Thyroid gland (tissue), 4 donors: ENCODE results near the gene CDK10. TPM values are rescaled to one million over a fixed set of nuclear protein-coding genes. Genes with fewer than 3 reads are reported as not detected.
"Not testable (repeated sequence)": the region's sequence is repeated elsewhere in the genome, so short reads cannot be mapped to it uniquely, and the experiment has no call there.

Experiments used
- DNase-seq, 2 donors: peaks; one replicate each; pipeline ENCODE4 v3.0.0-alpha.2; 2019
- H3K27ac ChIP-seq, 3 donors: fragments of 200-600 bp; sonication (generic); 1 replicate in 2 of 3; 2 replicates in 1 of 3; pipeline ENCODE4 v1.5.1; 2016 to 2019; ENCODE audit warnings: mild to moderate bottlenecking in 1 of 3, moderate library complexity in 1 of 3
- H3K27me3 ChIP-seq: fragments of 200-600 bp; sonication (generic); one replicate; pipeline ENCODE4 v1.5.1; 2019
- H3K36me3 ChIP-seq, 2 donors: fragments of 200-600 bp; sonication (generic); one replicate each; pipeline ENCODE4 v1.5.1; 2016 to 2019
- H3K4me1 ChIP-seq, 2 donors: fragments of 200-600 bp; sonication (generic); one replicate each; pipeline ENCODE4 v1.5.1; 2017 to 2019
- H3K4me3 ChIP-seq, 3 donors: fragments of 200-600 bp; sonication (generic); replicated peaks in 1 of 3; 1 replicate in 2 of 3; 2 replicates in 1 of 3; pipeline ENCODE4 v1.5.1; 2016; ENCODE audit warnings: mild to moderate bottlenecking in 1 of 3
- H3K9me3 ChIP-seq: fragments of 200-600 bp; sonication (generic); one replicate; pipeline ENCODE4 v1.5.1; 2017
- POLR2A ChIP-seq, 2 donors: fragments of 450-650 bp; IDR thresholded peaks; one replicate each; pipeline ENCODE4 v1.6.1; 2017; ENCODE audit warnings: antibody characterized with exemption in 2 of 2, mild to moderate bottlenecking in 2 of 2, moderate library complexity in 1 of 2
- WGBS, 2 donors: methylation state at CpG; one replicate each; pipeline ENCODE4 v1.1.5; 2017; 5-methylcytosine and 5-hydroxymethylcytosine counted together
- intact Hi-C: fragments of 100-400 bp; cut with DNase I; formaldehyde crosslinking; loops from one replicate; pipeline ENCODE4 v1.15.1; 2023
- total RNA-seq, 4 donors: library from RNA; depleted of rRNA; stranded (reverse); fragments of >200 nt; gene quantifications; one replicate each; pipeline ENCODE4 v1.2.3, GENCODE V29; 2016
- TF ChIP-seq, protein P1 (sequence below), 6 experiments: fragments of 200-600 bp in 3 of 6; fragments of 450-650 bp in 3 of 6; sonication (generic) in 3 of 6; IDR thresholded peaks; one replicate each; pipeline ENCODE4 v1.5.1; 2016 to 2019; ENCODE audit warnings: antibody characterized with exemption in 6 of 6, mild to moderate bottlenecking in 2 of 6, inconsistent platforms in 1 of 6, moderate library complexity in 1 of 6

Gene CDK10
- total RNA-seq, 4 donors from 2014 or later = 88.7 to 109 (median 91.3) TPM

GRCh38 chr16:89695875-89696669, 9.6 kb downstream of the CDK10 start:
- intact Hi-C loops = no loop called here
- no peak for DNase-seq
- H3K27me3 ChIP-seq = no peaks in the 10 kb centered on the region
- no peak overlapping the region for H3K27ac ChIP-seq
- peaks cover 11 to 14% of the 10 kb centered on the region in 2 donors for H3K4me1 ChIP-seq
- no peaks in the 10 kb centered on the region for H3K9me3 ChIP-seq
- TF ChIP-seq POLR2A (IDR thresholded peaks at IDR 0.05) = no peak
- TF ChIP-seq, protein P1, sequence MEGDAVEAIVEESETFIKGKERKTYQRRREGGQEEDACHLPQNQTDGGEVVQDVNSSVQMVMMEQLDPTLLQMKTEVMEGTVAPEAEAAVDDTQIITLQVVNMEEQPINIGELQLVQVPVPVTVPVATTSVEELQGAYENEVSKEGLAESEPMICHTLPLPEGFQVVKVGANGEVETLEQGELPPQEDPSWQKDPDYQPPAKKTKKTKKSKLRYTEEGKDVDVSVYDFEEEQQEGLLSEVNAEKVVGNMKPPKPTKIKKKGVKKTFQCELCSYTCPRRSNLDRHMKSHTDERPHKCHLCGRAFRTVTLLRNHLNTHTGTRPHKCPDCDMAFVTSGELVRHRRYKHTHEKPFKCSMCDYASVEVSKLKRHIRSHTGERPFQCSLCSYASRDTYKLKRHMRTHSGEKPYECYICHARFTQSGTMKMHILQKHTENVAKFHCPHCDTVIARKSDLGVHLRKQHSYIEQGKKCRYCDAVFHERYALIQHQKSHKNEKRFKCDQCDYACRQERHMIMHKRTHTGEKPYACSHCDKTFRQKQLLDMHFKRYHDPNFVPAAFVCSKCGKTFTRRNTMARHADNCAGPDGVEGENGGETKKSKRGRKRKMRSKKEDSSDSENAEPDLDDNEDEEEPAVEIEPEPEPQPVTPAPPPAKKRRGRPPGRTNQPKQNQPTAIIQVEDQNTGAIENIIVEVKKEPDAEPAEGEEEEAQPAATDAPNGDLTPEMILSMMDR (IDR thresholded peaks at IDR 0.05) = no peak
- peaks cover 32 to 33% of the 10 kb centered on the region in 2 donors for H3K36me3 ChIP-seq
- WGBS, 2 donors = 82 to 86% methylated on average over 9 to 18 of the region's 25 CpGs
- H3K4me3 ChIP-seq = no peak overlapping the region

GRCh38 chr16:89696670-89697128, 10.2 kb downstream of the CDK10 start:
- Histone ChIP-seq H3K27ac (no peak overlapping the region), H3K36me3 (peaks cover 27 to 28% of the 10 kb centered on the region in 2 donors), H3K9me3 (no peaks in the 10 kb centered on the region), H3K4me3 (no peak overlapping the region), H3K27me3 (no peaks in the 10 kb centered on the region), H3K4me1 (peaks cover 11 to 15% of the 10 kb centered on the region in 2 donors)
- TF ChIP-seq POLR2A (IDR thresholded peaks at IDR 0.05) = no peak
- TF ChIP-seq, protein P1 (IDR thresholded peaks at IDR 0.05) = no peak
- intact Hi-C loops = no loop called here
- no peak for DNase-seq
- WGBS, 2 donors = 66 to 81% methylated on average over 9 to 12 of the region's 18 CpGs

GRCh38 chr16:89697161-89697615, 10.7 kb downstream of the CDK10 start:
- WGBS, 2 donors = 85% methylated on average over 4 of the region's 19 CpGs; no CpG with 5 or more reads in 1 of the 2 donors
- Histone ChIP-seq H3K9me3 (no peaks in the 10 kb centered on the region), H3K4me1 (peaks cover 11 to 16% of the 10 kb centered on the region in 2 donors), H3K27ac (no peak overlapping the region), H3K4me3 (no peak overlapping the region), H3K36me3 (peaks cover 23% of the 10 kb centered on the region in 2 donors), H3K27me3 (no peaks in the 10 kb centered on the region)
- TF ChIP-seq, protein P1 (IDR thresholded peaks at IDR 0.05) = no peak
- no peak for TF ChIP-seq POLR2A (IDR thresholded peaks at IDR 0.05)
- DNase-seq = no peak
- intact Hi-C loops = no loop called here

DNA sequence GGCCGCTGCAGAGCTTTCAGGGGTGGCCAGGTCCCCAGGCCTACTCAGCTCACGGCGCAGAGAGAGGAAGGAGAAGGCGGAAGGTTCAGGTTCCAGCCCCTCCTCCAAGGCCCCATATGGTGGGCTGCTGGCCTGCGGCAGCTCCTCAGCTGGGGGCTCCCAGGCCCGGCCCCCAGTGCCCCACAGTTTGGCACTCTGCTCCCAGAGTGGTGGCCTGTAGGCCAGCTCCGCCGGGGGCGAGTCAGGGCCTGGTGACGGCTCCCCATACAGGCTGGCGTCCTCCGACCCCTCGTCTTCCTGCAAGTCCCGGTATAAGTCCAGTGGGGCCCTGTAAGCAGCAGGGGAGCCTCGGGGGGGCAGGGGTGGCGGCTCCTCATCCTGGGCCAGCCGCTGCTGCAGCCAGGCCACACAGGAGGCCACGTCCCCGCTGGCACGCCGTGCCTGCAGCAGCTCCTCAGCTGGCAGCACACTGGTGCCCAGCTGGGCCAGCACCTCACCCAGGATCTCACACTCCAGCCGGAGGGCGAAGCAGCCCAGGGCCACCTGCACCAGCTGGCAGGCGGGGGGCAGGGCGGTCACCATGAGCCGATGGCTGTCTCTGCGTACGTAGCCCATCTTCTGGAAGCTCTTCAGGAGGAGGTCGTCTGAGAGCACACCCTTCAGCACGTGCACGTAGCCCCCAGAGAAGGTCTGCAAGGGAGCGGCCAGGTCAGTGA, 11.3 kb downstream of the CDK10 start:
- Histone ChIP-seq H3K9me3 (no peaks in the 10 kb centered on the region), H3K4me3 (no peak overlapping the region), H3K4me1 (peaks cover 11 to 20% of the 10 kb centered on the region in 2 donors), H3K27me3 (no peaks in the 10 kb centered on the region), H3K36me3 (peaks cover 17% of the 10 kb centered on the region in 2 donors), H3K27ac (no peak overlapping the region)
- no peak for DNase-seq
- 90 to 91% methylated on average over 11 to 13 of the region's 32 CpGs for WGBS, 2 donors
- TF ChIP-seq POLR2A (IDR thresholded peaks at IDR 0.05) = no peak
- TF ChIP-seq, protein P1 (IDR thresholded peaks at IDR 0.05) = no peak
- intact Hi-C loops = no loop called here

- DNase-seq = not testable (repeated sequence)
- WGBS, 2 donors = 97 to 99% methylated on average over 14 of the region's 14 CpGs
These were observed 12.2 kb downstream of the CDK10 start for GRCh38 chr16:89698717-89699116.

DNA sequence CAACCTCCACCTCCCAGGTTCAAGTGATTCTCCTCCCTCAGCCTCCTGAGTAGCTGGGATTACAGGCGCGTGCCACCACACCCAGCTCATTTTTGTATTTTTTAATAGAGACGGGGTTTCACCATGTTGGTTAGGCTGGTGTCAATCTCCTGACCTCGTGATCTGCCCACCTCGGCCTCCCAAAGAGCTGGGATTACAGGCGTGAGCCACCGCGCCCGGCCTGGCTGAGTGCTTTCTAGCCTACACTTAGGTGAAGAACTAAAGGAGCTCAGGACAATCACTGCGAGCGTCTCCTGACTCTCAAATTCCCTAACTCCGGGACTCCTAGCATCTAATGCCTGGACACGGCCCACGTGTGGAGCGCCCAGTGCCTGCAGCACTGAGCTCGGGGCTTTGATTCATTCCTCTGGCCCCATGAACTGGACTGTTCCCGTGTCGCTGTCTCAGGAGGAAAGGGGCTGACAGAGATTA, 13.2 kb downstream of the CDK10 start:
- not testable (repeated sequence) for H3K4me3 ChIP-seq, H3K36me3 ChIP-seq, H3K27me3 ChIP-seq, DNase-seq, H3K9me3 ChIP-seq
- Histone ChIP-seq H3K4me1 (peaks cover 11 to 20% of the 10 kb centered on the region in 2 donors), H3K27ac (peak overlapping the region in 2 of 3 donors; percentile 9 to 27)
- intact Hi-C loops = loop anchor here (10.0 kb wide), 1 partner anchor 165 kb away; no protein-coding TSS in a partner anchor
- WGBS, 2 donors = 75 to 79% methylated on average over 9 to 12 of the region's 18 CpGs

More at GRCh38 chr16:89698717-89699116, 12.2 kb downstream of the CDK10 start:
- H3K9me3 ChIP-seq, H3K36me3 ChIP-seq, H3K27ac ChIP-seq, H3K27me3 ChIP-seq, intact Hi-C loops, H3K4me3 ChIP-seq: not testable (repeated sequence)
- peaks cover 11 to 20% of the 10 kb centered on the region in 2 donors for H3K4me1 ChIP-seq
